Measurements from ENCODE around the gene KRTAP3-1. TPM values are rescaled to one million over a fixed set of nuclear protein-coding genes. Genes with fewer than 3 reads are reported as not detected.

KRTAP3-1 gene
- polyA plus RNA-seq, 1 donor from 2014 or later: not detected

DNA sequence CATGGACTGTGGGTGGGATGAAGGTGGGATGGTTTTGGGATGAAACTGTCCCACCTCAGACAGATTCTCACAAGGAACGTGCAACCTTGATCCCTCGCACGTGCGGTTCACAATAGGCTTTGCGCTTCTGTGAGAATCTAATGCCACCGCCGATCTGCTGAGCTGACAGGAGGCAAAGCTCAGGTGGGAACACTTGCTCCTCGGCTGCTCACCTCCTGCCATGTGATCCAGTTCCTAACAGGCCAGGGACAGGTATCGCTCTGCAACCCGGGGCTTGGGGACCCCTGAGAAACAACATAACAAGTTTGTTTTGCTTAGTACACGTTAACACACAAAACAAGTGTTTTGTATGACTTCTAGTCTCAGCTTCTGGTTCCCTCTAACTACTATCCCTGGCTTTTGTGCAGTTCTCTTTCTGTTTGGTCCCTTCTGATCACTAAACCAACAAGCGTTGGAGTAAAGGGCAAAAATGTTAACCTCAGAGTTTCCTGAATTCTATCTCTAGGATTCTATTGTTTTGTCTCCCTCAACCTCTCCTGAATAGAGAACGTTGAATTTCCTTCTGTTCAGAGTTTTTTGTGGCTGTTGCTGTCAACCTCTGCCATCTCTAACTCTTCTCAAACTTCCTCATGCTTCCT is 7.8 kb upstream of the KRTAP3-1 start:
- Histone ChIP-seq H3K27me3 (ENCODE audit: insufficient read depth, low read depth, low read length) (no peaks in the 10 kb centered on the region), H3K9me2 (ENCODE audit: insufficient read depth, low read length) (no peaks in the 10 kb centered on the region), H3K79me2 (replicated peaks; ENCODE audit: insufficient read depth, low read length) (no peaks in the 10 kb centered on the region), H3K9ac (ENCODE audit: low read length) (no peak overlapping the region), H4K20me1 (ENCODE audit: insufficient read depth) (no peaks in the 10 kb centered on the region), H3K4me3 (ENCODE audit: low read length) (no peak overlapping the region), H3F3A (ENCODE audit: insufficient read depth, low read length, poor library complexity, severe bottlenecking) (no peaks in the 10 kb centered on the region), H3K4me2 (ENCODE audit: low read length) (no peak overlapping the region), H2AFZ (ENCODE audit: low read depth, low read length) (no peak overlapping the region), H3K36me3 (ENCODE audit: insufficient read depth, low read length) (no peaks in the 10 kb centered on the region), H3K27ac (ENCODE audit: low read length) (no peak overlapping the region), H3K9me3 (ENCODE audit: low read length) (no peaks in the 10 kb centered on the region)
- TF ChIP-seq EP300 (conservative IDR thresholded peaks at IDR 0.05; ENCODE audit: poor library complexity, severe bottlenecking): no peak
- TF ChIP-seq TAF1 (IDR thresholded peaks at IDR 0.05; ENCODE audit: low read depth): no peak
- no peak for TF ChIP-seq RAD21 (conservative IDR thresholded peaks at IDR 0.05)
- no peak for TF ChIP-seq MXI1 (conservative IDR thresholded peaks at IDR 0.05; ENCODE audit: poor library complexity, severe bottlenecking)
- no peak for TF ChIP-seq POLR2AphosphoS5 (IDR thresholded peaks at IDR 0.05)
- TF ChIP-seq, protein P1, sequence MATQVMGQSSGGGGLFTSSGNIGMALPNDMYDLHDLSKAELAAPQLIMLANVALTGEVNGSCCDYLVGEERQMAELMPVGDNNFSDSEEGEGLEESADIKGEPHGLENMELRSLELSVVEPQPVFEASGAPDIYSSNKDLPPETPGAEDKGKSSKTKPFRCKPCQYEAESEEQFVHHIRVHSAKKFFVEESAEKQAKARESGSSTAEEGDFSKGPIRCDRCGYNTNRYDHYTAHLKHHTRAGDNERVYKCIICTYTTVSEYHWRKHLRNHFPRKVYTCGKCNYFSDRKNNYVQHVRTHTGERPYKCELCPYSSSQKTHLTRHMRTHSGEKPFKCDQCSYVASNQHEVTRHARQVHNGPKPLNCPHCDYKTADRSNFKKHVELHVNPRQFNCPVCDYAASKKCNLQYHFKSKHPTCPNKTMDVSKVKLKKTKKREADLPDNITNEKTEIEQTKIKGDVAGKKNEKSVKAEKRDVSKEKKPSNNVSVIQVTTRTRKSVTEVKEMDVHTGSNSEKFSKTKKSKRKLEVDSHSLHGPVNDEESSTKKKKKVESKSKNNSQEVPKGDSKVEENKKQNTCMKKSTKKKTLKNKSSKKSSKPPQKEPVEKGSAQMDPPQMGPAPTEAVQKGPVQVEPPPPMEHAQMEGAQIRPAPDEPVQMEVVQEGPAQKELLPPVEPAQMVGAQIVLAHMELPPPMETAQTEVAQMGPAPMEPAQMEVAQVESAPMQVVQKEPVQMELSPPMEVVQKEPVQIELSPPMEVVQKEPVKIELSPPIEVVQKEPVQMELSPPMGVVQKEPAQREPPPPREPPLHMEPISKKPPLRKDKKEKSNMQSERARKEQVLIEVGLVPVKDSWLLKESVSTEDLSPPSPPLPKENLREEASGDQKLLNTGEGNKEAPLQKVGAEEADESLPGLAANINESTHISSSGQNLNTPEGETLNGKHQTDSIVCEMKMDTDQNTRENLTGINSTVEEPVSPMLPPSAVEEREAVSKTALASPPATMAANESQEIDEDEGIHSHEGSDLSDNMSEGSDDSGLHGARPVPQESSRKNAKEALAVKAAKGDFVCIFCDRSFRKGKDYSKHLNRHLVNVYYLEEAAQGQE (IDR thresholded peaks at IDR 0.05; ENCODE audit: borderline replicate concordance): no peak
- TF ChIP-seq SMC3 (conservative IDR thresholded peaks at IDR 0.05; ENCODE audit: poor library complexity): no peak
- no peak for TF ChIP-seq EZH2 (IDR thresholded peaks at IDR 0.05; ENCODE audit: borderline replicate concordance, insufficient read depth, low read length, poor library complexity, severe bottlenecking)
- TF ChIP-seq, protein P2, sequence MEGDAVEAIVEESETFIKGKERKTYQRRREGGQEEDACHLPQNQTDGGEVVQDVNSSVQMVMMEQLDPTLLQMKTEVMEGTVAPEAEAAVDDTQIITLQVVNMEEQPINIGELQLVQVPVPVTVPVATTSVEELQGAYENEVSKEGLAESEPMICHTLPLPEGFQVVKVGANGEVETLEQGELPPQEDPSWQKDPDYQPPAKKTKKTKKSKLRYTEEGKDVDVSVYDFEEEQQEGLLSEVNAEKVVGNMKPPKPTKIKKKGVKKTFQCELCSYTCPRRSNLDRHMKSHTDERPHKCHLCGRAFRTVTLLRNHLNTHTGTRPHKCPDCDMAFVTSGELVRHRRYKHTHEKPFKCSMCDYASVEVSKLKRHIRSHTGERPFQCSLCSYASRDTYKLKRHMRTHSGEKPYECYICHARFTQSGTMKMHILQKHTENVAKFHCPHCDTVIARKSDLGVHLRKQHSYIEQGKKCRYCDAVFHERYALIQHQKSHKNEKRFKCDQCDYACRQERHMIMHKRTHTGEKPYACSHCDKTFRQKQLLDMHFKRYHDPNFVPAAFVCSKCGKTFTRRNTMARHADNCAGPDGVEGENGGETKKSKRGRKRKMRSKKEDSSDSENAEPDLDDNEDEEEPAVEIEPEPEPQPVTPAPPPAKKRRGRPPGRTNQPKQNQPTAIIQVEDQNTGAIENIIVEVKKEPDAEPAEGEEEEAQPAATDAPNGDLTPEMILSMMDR (IDR thresholded peaks at IDR 0.05; ENCODE audit: poor library complexity, severe bottlenecking): no peak

DNA sequence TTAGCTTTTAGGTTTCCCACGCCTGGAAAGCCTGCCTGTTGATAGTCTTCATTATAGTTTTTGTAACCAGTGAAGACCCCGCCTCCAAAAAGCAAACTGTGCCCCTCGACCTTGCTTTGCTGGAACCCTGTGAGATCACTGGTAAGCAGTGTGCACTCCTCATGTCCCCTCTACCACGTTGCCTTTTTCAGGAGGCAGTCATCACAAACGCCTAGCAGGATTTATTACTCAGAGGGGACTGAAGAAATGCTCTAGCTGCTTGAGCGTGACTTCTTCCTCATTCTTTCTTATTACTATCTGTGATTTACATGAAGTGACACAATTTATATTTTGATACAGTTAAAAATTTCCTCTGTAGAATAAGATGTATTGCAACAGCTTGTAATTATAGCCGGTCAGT is 6.5 kb upstream of the KRTAP3-1 start:
- TF ChIP-seq RAD21 (conservative IDR thresholded peaks at IDR 0.05) (no peak), SMC3 (conservative IDR thresholded peaks at IDR 0.05; ENCODE audit: poor library complexity) (no peak), MXI1 (conservative IDR thresholded peaks at IDR 0.05; ENCODE audit: poor library complexity, severe bottlenecking) (no peak), EZH2 (IDR thresholded peaks at IDR 0.05; ENCODE audit: borderline replicate concordance, insufficient read depth, low read length, poor library complexity, severe bottlenecking) (no peak), TAF1 (IDR thresholded peaks at IDR 0.05; ENCODE audit: low read depth) (no peak), EP300 (conservative IDR thresholded peaks at IDR 0.05; ENCODE audit: poor library complexity, severe bottlenecking) (no peak), POLR2AphosphoS5 (IDR thresholded peaks at IDR 0.05) (no peak)
- TF ChIP-seq, protein P2 (IDR thresholded peaks at IDR 0.05; ENCODE audit: poor library complexity, severe bottlenecking): no peak
- TF ChIP-seq, protein P1 (IDR thresholded peaks at IDR 0.05; ENCODE audit: borderline replicate concordance): no peak
- H3K36me3 ChIP-seq (ENCODE audit: insufficient read depth, low read length): no peaks in the 10 kb centered on the region
- H3K9ac ChIP-seq (ENCODE audit: low read length): no peak overlapping the region
- H4K20me1 ChIP-seq (ENCODE audit: insufficient read depth): no peaks in the 10 kb centered on the region
- H3K4me2 ChIP-seq (ENCODE audit: low read length): no peak overlapping the region
- H3K4me3 ChIP-seq (ENCODE audit: low read length): no peak overlapping the region
- no peak overlapping the region for H2AFZ ChIP-seq (ENCODE audit: low read depth, low read length)
- no peaks in the 10 kb centered on the region for H3F3A ChIP-seq (ENCODE audit: insufficient read depth, low read length, poor library complexity, severe bottlenecking)
- no peaks in the 10 kb centered on the region for H3K9me3 ChIP-seq (ENCODE audit: low read length)
- H3K9me2 ChIP-seq (ENCODE audit: insufficient read depth, low read length): no peaks in the 10 kb centered on the region
- no peaks in the 10 kb centered on the region for H3K27me3 ChIP-seq (ENCODE audit: insufficient read depth, low read depth, low read length)
- H3K79me2 ChIP-seq (replicated peaks; ENCODE audit: insufficient read depth, low read length): no peaks in the 10 kb centered on the region
- no peak overlapping the region for H3K27ac ChIP-seq (ENCODE audit: low read length)

Measured in neural cell (in vitro differentiated cells).